GM18868 (cell line): ENCODE data around the gene TARBP1.
A peak's percentile ranks its signal among the peaks of the same experiment; 100 is the strongest.
"Not testable (repeated sequence)": the region's sequence is repeated elsewhere in the genome, so short reads cannot be mapped to it uniquely, and the experiment has no call there.

Experiments
- ATAC-seq: cut with Tn5 transposase; IDR thresholded peaks from one replicate; pipeline ENCODE4 v1.9.1; 2021; ENCODE audit warnings: mild to moderate bottlenecking, moderate library complexity; ENCODE audit not compliant: unreplicated experiment

TARBP1 gene

DNA sequence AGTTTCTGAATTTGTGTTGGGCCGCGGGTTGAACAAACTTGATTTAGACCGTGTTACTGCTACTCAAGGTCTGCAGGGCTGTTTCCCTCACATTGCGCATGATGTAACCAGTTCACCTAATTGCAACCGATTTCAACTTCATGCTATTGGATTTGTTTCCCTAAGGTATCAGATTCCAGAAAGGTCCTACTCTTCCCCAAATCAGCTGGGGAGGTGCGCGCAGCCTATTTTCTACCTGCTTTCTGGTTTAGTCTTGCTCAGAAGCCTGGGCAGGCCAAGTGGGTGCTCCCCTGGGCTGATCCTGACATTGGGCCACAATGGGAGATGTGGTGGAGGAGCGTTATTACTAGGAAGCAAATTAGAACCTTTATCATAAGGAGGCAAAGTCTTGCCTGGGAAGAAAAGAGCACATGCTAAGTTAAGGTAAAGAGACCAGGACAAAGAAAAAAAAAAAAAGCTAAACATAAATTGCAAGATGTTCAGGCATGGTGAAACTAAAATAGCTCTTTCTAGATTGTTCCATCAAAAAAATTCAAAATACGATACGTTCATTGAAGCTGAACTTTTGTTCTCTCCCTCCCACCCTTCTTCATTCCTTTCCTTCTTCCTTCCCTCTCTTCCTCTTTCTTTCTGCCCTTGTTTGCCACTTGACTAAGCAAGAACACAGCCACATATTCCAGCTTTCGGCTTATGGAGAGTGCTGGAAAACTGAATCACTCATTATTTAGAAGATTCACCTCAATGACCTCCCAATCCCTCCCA lies 28.8 kb upstream of the TARBP1 start:
- no peak for ATAC-seq

DNA sequence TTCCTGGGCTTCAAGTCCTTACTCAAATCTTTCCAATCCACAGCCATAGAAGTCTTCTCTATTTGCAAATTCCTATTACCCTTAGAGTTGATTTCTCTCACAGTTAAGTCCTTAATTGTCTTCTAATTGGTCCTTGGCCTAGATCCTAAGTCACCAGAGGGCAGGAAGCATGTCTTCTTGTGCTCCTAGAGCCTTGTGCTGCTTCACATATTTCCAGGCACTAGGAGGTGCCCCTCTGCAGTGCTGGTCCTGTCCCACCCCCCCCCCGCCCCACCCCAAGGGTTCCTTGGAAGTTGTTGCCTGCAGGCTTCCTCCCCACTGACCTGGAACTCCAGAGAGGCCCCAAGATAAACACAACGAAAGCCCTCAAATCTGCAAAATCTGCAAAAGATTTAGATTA lies 28.1 kb upstream of the TARBP1 start:
- ATAC-seq: no peak

DNA sequence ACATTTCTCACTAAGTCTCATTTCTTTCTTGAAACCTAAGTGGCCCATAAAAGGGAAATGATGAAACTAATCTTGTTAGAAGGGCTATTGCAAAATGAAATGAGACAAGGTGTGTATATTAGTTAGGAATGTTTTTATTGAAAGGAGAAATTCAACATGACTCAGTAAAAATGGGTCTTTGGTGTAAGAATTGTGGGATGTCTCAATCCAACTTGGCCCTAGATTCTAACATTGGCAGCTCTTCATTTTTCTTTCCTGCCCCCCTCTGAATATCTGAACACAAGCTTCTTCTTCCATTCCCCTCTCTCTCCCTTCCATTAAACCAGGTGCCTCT lies 26.8 kb upstream of the TARBP1 start:
- ATAC-seq: no peak

DNA sequence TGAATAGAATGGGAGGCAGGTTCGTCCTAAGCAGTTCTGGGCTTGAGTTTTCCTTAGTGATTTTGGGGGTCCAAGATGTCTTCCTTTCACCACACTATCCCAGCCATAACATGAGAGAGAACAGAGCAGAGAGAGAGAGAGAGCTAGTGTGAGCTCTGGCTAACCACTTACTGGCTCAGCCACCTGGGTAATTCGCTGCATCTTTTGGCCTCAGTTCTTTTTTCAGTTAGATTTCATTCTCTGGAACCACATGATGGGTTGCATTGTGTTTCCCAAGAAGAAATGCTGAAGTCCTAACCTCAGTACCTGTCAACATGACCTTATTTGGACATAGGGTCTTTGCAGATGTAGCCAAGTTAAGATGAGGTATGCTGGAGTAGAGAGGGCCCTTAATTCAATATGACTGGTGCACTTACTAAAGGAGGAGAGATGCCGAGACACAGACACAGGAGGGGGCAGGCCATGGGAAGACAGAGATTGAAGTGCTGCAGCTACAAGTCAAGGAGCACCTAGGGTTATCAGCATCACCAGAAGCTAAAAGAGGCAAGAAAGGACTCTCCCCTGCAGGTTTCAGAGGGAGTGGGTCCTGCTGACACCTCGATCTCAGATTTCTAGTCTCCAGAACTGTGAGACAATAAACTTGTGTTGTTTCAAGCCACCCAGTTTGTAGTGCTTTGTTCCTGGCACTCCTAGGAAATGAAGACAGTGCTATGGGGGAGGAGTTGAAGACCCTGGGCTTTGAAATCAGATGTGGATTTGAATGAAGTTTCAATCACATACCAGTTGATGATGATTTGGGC lies 26.2 kb upstream of the TARBP1 start:
- no peak for ATAC-seq

DNA sequence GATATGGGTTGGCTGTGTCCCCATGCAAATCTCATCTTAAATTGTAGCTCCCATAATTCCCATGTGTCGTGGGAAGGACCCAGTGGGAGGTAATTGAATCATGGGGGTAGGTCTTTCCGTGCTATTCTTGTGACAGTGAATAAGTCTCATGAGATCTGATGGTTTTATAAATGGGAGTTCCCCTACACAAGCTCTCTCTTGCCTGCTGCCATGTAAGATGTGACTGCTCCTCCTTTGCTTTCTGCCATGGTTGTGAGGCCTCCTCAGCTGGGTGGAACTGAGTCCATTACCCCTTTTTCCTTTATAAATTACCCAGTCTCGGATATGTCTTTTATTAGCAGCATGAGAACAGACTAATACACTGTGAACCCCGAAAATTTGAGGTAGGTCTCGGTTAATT lies 25.3 kb upstream of the TARBP1 start:
- ATAC-seq: not testable (repeated sequence)

DNA sequence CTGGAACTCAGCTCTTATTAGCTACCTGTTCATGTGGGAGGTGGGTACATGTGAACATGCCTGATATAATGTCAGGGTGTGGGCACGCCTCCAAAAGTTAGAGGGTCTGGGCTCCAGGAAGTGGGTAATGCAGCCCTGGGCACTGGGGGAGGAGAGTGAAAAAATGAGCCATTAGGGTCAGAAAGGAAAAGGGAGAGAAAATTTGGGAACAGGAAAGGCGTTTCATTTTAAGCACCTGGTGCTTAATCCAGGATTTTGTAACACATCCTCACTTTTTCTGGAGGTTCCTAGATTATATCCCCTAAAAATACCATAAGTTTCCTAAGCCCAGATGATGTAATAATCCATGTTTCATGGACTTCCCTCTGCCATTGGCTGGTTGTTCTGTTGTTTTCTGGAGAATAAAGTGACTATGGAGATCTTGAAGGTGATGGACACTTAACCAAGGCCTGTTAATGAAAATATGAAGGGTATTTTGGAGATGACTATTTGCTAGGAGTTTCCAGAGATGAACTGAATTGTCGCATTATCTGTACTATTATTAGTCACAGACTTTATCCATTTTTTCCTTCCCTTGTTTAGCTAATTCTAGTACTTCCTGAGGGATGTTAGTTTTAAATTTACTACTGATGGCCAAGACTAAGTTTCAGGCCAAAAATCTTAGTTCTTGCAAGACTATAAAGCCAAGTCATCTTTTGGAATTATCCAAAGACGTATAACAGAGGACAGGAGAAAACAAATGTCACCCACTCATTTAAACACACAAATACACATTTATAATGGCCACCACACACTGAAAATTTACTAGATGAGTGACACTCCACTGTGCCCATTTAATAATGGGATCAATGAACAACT lies 24.4 kb upstream of the TARBP1 start:
- ATAC-seq: no peak

DNA sequence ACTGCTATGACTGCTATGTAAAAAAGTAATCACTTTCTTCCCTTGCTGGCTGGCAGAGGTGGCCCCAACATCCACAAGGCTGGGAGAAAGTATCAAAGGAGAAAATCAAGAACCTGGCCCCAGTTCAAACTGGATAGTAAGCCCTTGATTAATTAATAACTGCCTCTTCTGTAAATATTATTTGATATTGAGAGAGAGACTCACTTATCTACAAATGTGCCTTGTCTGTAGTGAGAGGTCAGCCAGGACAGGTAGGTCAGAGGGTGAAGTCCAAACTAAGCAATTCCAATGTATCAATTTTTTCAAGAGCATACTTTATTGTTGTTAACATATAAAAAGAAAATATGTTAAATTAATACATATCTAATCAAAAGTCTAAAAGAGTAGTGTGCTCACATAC lies 23.8 kb upstream of the TARBP1 start:
- no peak for ATAC-seq

DNA sequence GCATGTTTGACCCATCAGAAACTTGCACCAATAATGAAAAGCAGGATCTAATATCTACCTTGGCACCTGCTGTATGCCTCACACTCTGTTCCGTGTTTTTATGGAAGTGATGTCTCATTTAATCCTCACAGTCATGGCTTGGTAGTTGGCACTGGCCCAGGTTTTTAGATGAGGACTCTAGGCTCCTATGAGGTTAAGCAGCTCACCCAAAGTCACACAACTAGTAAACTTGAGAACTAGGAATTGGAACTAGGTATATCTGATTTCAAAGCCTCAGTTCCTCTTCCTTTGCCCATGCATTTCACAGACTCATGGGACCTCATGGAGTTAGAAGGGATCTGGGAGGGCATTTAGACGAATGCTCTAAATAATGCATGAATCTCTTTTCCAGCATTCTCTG lies 21.3 kb upstream of the TARBP1 start:
- no peak for ATAC-seq

DNA sequence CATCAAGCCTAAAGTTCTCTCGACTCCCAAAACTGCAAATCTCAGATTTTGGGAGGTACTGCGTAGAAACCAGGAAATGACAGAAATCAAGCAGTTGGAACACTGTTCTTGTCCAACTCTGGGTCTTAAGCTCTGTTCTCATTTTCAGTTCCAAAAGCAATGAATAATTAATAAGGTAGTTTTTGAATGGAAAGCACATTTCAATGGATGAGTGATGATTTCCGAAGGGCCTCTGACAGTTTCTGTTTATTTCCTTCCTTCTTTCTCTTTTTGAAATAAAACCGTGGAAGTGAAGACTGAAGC lies 20.9 kb upstream of the TARBP1 start:
- no peak for ATAC-seq

DNA sequence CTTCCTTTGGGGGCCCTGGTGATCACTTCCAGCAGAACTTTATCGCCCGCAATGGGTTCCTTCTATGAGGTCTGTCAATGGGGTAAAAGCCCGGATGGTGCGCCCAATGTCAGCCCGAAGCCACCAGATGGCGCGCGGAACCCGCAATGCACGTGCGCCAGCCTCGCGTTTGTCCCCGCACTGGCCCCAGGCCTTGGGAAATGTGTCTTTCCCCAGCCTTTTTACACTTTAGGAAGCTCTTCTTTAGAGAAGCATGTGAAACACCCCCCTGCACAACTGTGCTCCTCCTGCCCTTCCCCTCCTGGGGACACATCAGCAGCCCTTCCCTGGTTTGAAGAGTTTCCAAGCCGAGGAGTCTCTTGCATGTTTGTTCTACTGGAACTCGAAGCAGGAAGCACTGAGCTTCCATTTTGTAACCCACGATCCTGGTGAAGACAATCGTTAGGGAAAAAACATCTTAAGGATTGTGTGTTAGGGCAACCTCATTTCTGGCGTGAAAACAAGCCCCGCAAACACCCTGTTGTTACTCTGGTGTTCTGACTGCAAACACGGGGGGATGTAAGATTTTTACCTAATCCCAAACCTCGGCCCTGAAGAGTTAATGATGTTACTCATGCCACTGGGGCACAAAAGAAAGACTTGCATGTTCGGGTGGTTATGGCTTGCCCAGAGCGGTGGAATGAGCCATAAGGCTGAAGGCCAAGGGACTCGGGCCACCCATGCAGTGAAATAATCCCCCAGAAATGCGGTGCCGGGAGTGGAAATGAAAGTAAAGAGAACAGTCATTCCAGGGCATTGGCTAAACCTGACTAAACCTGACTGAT lies 20.4 kb upstream of the TARBP1 start:
- ATAC-seq: no peak

DNA sequence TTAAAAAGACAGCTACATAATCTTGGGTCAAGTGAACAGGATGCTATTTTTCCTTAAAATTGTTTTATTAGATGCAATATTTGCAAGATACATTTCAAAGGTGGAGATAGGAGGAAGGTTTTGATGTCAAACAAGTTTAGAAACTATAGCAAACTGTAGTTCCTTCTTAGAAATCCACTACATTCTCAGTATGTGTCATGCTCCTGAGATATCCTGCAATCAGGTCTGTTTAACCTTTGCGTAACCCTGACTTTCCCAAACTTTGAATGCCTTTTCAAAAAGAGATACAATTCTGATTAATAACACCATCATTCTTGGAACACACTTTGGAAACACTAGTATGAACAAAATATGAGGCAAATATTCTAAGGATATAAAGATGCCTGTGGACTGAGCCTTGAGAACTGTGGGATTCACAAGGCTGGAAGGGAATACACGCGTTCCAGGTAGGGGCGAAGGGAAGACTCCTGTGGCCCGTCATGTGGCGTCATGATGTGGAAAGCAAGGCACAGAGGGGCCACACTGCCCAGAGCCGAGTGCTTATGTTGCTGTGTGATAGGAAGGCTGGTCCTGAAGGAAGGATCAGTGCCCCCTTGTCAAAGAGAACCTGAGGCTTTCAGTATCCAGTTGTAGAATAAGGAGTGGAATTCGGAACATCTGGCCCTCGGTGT lies 19.6 kb upstream of the TARBP1 start:
- ATAC-seq: no peak

DNA sequence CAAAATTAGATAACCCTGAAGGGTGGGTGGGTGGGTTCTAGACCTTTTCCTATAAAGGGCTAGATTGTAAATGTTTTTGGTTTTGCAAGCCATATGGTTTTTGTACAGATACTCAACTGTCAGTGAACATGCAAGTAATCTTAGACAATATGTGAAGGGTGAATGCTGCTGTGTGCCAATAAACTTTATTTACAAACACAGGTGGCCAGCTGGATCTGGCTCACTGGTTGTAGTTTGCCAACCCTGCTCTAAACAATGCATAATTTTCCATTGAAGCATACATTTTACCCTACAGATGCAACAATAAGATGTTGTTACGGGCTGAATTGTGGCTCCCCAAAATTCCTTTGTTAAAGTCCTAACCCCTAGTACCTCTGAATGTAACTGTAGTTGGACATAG lies 18.6 kb upstream of the TARBP1 start:
- ATAC-seq: no peak

DNA sequence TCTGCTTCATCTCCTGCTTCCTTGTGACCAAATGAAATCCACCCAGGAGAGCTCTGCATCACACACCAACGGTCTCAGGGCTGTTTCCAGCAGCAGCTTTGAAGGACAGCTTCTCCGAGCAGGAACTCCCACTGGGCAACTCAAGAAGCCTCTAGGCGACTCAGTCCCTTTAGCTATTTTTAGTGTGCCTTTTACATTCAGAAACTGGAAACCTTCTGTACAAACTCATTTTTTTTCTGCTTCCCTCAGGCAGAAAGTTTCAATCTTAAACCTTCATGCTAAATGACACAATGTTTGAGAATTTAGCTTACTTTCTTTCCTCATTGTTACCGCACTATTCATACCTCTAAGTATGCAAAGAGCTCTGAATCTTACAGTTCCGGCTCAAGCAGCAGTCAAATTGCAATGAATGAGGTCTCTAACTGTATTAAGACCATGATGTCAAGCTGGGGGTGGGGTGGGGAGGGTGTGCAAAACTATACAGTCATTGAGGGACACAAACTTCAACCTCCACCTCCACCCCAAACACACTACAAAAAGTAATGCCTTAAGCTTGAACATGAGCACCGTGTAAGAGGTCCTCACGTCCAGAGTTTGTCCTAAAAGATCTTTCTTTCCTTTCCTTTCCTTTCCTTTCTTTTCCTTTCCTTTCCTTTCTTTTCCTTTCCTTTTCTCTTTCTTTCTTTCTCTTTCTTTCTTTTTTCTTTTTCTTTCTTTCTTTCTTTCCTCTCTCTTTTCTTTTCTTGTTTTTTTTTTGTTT lies 16.4 kb upstream of the TARBP1 start:
- ATAC-seq: peak; percentile 76

DNA sequence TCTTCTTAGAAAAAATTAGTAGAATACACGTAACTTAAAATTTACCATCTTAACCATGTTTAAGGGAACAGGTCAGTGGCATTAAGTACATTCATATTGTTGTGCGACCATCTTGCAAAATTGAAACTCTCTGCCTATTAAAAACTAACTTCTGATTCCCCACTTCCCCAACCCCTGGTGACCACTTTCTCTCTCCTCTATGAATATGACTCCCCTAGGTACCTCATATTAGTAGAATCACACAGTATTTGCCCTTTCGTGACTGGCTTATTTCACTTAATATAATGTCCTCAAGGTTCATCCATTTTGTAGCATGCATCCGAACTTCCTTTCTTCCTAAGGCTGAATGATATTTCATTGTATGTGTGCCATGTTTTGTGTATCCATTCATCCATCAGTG lies 15.1 kb upstream of the TARBP1 start:
- ATAC-seq: no peak

DNA sequence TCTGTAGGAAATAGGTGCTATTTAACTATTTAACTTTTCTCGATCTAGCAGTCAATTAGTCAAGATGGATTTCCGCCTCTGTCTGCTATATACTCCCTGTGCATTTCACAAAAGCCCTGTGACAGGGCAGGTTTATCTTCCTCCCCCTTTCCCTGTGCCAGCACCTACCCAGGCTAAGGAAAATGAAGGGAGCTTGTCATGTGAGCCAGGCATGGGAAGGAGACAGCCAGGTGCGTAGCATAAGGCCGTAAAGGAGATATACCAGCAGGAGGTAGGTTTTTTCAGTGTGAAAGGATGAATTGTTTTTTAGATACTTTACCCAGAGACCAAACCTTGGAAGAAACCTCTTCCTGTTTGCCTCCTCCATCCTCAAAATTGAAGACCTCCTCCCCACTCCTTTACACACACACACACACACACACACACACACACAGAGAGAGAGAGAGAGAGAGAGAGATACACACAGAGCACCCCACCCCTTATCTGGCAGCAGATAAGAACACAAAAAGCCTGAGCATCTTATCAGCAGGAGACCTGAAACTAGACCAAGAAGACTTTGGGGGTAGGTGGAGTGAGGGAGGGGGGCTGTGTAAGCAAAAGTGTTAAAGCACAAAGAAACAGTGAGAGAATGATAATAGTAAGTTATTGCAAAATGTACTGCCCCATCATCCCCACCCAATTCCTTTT lies 12.0 kb upstream of the TARBP1 start:
- ATAC-seq: no peak

DNA sequence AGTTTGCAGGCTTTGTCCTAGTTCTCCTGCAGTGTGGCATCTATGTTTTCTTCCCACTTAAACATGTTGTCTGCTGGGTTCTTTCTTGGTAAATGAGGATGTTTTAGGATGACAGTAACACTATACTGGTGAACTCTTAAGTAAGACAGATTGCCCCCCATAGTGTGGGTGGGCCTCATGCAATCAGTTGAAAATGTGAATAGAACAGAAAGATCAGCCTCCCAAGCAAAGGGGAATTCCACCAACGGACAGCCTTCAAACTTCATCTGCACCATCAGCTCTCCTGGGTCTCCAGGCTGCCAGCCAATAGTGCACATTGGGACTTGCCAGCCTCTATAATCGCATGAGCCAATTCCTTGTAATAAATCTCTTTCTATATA lies 10.7 kb upstream of the TARBP1 start:
- ATAC-seq: no peak

DNA sequence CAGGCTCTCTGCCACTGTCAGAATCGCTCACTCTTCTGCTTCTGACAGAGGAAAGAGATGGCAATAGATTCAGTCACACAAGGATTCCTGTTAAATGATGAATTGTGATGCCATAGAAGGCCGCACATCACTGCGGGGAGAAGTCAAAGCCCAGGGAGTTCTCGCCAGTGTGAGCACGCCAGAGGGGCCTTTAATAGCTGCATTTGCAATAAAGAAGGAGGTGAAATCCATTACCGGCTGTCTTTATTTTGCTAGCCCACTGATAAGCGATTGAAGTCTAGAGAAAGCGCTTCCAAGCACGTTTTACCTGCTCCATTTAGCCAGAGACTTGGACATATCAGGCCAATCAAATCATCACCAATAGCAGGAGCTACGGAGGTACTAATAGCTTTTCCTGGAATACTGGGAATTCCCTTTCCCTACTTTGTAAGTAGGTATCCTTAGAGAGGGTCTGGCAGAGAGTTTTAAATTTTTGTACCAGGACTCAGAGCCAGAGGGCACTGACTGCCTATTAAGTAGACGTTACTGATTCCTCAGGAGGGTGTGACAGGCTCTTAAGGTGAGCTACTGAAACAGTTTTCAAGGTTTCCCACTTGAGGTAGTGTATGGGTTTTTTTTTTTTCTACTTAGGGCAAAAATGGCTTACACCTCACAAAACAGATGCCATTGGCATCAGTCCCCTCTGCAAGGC lies 10.2 kb upstream of the TARBP1 start:
- ATAC-seq: no peak
